Panc1 (cell line): ENCODE results near the gene KRT9. TPM values are rescaled to one million over a fixed set of nuclear protein-coding genes. Genes with fewer than 3 reads are reported as not detected.
"Not testable (repeated sequence)": the region's sequence is repeated elsewhere in the genome, so short reads cannot be mapped to it uniquely, and the experiment has no call there.

Source experiments
- ATAC-seq: fragments of 200-7000 bp; cut with Tn5 transposase; 2 replicates; pipeline ENCODE4 v1.9.1; 2020; ENCODE audit warnings: mild to moderate bottlenecking, moderate library complexity
- BruUV-seq: library from RNA; stranded (reverse); fragments of 400-500 nt; replicated peaks from 2 replicates; lab custom pipeline; 2021; lab: Mats Ljungman, UMichigan
- CTCF ChIA-PET: fragments of 300-600 bp; sonication (Branson Sonifier 250); formaldehyde crosslinking; loops from one replicate; lab custom pipeline; 2022; ENCODE audit warnings: antibody characterized with exemption; lab: Charles Lee
- POLR2A ChIA-PET: fragments of 300-600 bp; sonication (Branson Sonifier 250); formaldehyde crosslinking; loops from one replicate; lab custom pipeline; 2022; ENCODE audit warnings: antibody characterized with exemption; lab: Charles Lee
- DNase-seq: peaks from one replicate; pipeline ENCODE4 v3.0.0-alpha.2; 2010; ENCODE audit warnings: low read depth, low spot score
- H3K27ac ChIP-seq: 2 replicates; pipeline ENCODE4 v1.5.1; 2011; ENCODE audit warnings: mild to moderate bottlenecking, low read length, inconsistent platforms
- H3K27me3 ChIP-seq: fragments of 200-500 bp; sonication (Bioruptor generic); 2 replicates; pipeline ENCODE4 v1.6.0; 2014; ENCODE audit warnings: low read length, inconsistent platforms; ENCODE audit not compliant: control insufficient read depth, insufficient read depth
- H3K36me3 ChIP-seq: fragments of 200-500 bp; sonication (Bioruptor generic); 2 replicates; pipeline ENCODE4 v1.5.1; 2014; ENCODE audit warnings: inconsistent platforms, mild to moderate bottlenecking, low read length, moderate library complexity; ENCODE audit not compliant: control insufficient read depth, insufficient read depth
- H3K4me1 ChIP-seq: 2 replicates; pipeline ENCODE4 v1.5.1; 2011; ENCODE audit warnings: inconsistent platforms, mild to moderate bottlenecking, low read length, moderate library complexity; ENCODE audit not compliant: control insufficient read depth, insufficient read depth
- H3K4me3 ChIP-seq, 2 experiments: 2 replicates each; pipeline ENCODE4 v1.5.1; 2011 to 2012; ENCODE audit warnings: low read depth in 2 of 2, low read length in 2 of 2, mild to moderate bottlenecking in 2 of 2, inconsistent platforms in 1 of 2, moderate library complexity in 1 of 2
- H3K9me3 ChIP-seq: fragments of 200-500 bp; sonication (Bioruptor generic); 2 replicates; pipeline ENCODE4 v1.5.1; 2014; ENCODE audit warnings: low read depth, mild to moderate bottlenecking, inconsistent platforms, low read length, moderate library complexity; ENCODE audit not compliant: control insufficient read depth, insufficient read depth
- CTCF ChIP-seq: fragments of 450-650 bp; IDR thresholded peaks from 2 replicates; pipeline ENCODE4 v1.5.1; 2017; ENCODE audit warnings: mild to moderate bottlenecking
- POLR2AphosphoS5 ChIP-seq: IDR thresholded peaks from 2 replicates; pipeline ENCODE4 v1.6.1; 2012; ENCODE audit warnings: mild to moderate bottlenecking, low read depth, low read length, moderate library complexity
- REST ChIP-seq, 2 experiments: IDR thresholded peaks; 2 replicates each; pipeline ENCODE4 v1.6.1; 2011 to 2012; ENCODE audit warnings: low read depth in 2 of 2, control low read depth in 1 of 2, low read length in 1 of 2, mild to moderate bottlenecking in 1 of 2, moderate library complexity in 1 of 2; ENCODE audit not compliant: insufficient read depth in 1 of 2
- SIN3A ChIP-seq: IDR thresholded peaks from 2 replicates; pipeline ENCODE4 v1.6.1; 2012; ENCODE audit warnings: low read depth, mild to moderate bottlenecking, low read length, moderate library complexity, borderline replicate concordance; ENCODE audit not compliant: insufficient read depth
- TCF7L2 ChIP-seq: IDR thresholded peaks from 2 replicates; pipeline ENCODE4 v1.6.1; 2011; ENCODE audit warnings: mild to moderate bottlenecking, low read depth, low read length, inconsistent platforms
- in situ Hi-C: cut with HindIII; loops from 2 replicates; pipeline ENCODE4 v1.10.0; 2016; ENCODE audit warnings: low sequenced_read_pairs, low pct_unique_long_range_greater_than_20kb
- intact Hi-C: fragments of 100-400 bp; cut with micrococcal nuclease; formaldehyde crosslinking; loops from one replicate; pipeline ENCODE4 v1.10.0; 2022; ENCODE audit not compliant: unreplicated experiment
- total RNA-seq: library from RNA; stranded (reverse); gene quantifications from one replicate; pipeline ENCODE4 v1.2.1, GENCODE V29; 2021; ENCODE audit not compliant: unreplicated experiment

Gene KRT9
- total RNA-seq, 1 experiment from 2014 or later, result not detected

GRCh38 chr17:41610965-41611640 lies 39.2 kb upstream of the KRT9 start:
- intact Hi-C loops (no loop called here), in situ Hi-C loops (no loop called here)
- DNase-seq (no peak), ATAC-seq (no peak)
- Histone ChIP-seq H3K4me3 (no peak overlapping the region), H3K4me1 (peaks cover 8% of the 10 kb centered on the region), H3K9me3 (no peaks in the 10 kb centered on the region; the same call in 1 of the 2 replicates), H3K27me3 (no peaks in the 10 kb centered on the region), H3K27ac (no peak overlapping the region), H3K36me3 (no peaks in the 10 kb centered on the region)
- BruUV-seq, result no TSS peak
- no peak for TF ChIP-seq POLR2AphosphoS5
- no peak for TF ChIP-seq SIN3A
- TF ChIP-seq CTCF, result no peak
- TF ChIP-seq TCF7L2, result no peak
- no peak for TF ChIP-seq REST (IDR thresholded peaks at IDR 0.05; ENCODE audit: insufficient read depth in 1 of 2, low read depth in 2 of 2, low read length in 1 of 2)
- ChIA-PET POLR2A (interaction anchor here (0.5 kb wide), 1 partner anchor 78 kb away, joined by 3 read pairs; the partner anchor contains the start of gene EIF1), CTCF (interaction anchor here (1.1 to 2.6 kb wide), 2 partner anchors 38 to 51 kb away, joined by 5 to 8 read pairs; no protein-coding TSS in a partner anchor)

- H3K9me3 ChIP-seq, H3K4me1 ChIP-seq, H3K27me3 ChIP-seq, H3K27ac ChIP-seq, BruUV-seq, POLR2A ChIA-PET, H3K4me3 ChIP-seq, H3K36me3 ChIP-seq, intact Hi-C loops, in situ Hi-C loops, DNase-seq: not testable (repeated sequence)
- CTCF ChIA-PET, result interaction anchor here (0.6 to 2.6 kb wide), 5 partner anchors 39 to 1109 kb away, joined by 3 to 8 read pairs (median 5); no protein-coding TSS in a partner anchor
- ATAC-seq, result peak; percentile 46
Observed at GRCh38 chr17:41610061-41610517, 38.2 kb upstream of the KRT9 start.

GRCh38 chr17:41606930-41607329 lies 35.1 kb upstream of the KRT9 start:
- H3K36me3 ChIP-seq, H3K27ac ChIP-seq, DNase-seq, in situ Hi-C loops, H3K27me3 ChIP-seq, BruUV-seq, H3K4me3 ChIP-seq, H3K9me3 ChIP-seq, intact Hi-C loops, ATAC-seq, POLR2A ChIA-PET: not testable (repeated sequence)
- peaks cover 11% of the 10 kb centered on the region for H3K4me1 ChIP-seq
- CTCF ChIA-PET, result interaction anchor here (1.0 kb wide), 1 partner anchor 42 kb away, joined by 17 read pairs; no protein-coding TSS in a partner anchor
